Transverse colon (tissue), 4 donors: ENCODE measurements around the gene LGALS3BP.
"Not testable (repeated sequence)": the region's sequence is repeated elsewhere in the genome, so short reads cannot be mapped to it uniquely, and the experiment has no call there.

ENCODE experiments used
- EP300 ChIP-seq: sonication (generic); formaldehyde crosslinking; IDR thresholded peaks from one replicate; pipeline ENCODE4 v1.6.1; 2017; ENCODE audit warnings: antibody characterized with exemption, low read depth
- POLR2A ChIP-seq: fragments of 450-650 bp; IDR thresholded peaks from one replicate; pipeline ENCODE4 v1.6.1; 2016; ENCODE audit warnings: antibody characterized with exemption, mild to moderate bottlenecking, moderate library complexity
- POLR2AphosphoS5 ChIP-seq, 3 donors: sonication (generic); formaldehyde crosslinking; IDR thresholded peaks; one replicate each; pipeline ENCODE4 v1.6.1; 2016; ENCODE audit warnings: antibody characterized with exemption in 3 of 3
- TF ChIP-seq, protein P1 (sequence below), 5 experiments: fragments of 200-600 bp in 3 of 5; fragments of 450-650 bp in 2 of 5; sonication (generic) in 3 of 5; IDR thresholded peaks; 1 replicate in 2 of 5; 2 replicates in 3 of 5; pipeline ENCODE4 v1.5.1; 2016 to 2017; ENCODE audit warnings: antibody characterized with exemption in 5 of 5, inconsistent platforms in 3 of 5, mild to moderate bottlenecking in 2 of 5, moderate library complexity in 1 of 5

DNA sequence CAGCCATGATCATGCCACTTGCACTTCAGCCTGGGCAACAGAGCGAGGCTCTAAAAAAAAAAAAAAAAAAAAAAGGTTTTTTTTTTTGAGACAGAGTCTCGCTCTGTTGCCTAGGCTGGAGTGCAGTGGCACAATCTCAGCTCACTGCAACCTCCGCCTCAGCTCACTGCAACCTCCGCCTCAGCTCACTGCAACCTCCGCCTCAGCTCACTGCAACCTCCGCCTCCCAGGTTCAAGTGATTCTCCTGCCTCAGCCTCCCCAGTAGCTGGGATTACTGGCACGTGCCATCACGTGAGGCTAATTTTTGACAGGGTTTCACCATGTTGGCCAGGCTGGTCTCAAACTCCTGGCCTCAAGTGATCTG lies 16.8 kb downstream of the LGALS3BP start:
- TF ChIP-seq, protein P1, sequence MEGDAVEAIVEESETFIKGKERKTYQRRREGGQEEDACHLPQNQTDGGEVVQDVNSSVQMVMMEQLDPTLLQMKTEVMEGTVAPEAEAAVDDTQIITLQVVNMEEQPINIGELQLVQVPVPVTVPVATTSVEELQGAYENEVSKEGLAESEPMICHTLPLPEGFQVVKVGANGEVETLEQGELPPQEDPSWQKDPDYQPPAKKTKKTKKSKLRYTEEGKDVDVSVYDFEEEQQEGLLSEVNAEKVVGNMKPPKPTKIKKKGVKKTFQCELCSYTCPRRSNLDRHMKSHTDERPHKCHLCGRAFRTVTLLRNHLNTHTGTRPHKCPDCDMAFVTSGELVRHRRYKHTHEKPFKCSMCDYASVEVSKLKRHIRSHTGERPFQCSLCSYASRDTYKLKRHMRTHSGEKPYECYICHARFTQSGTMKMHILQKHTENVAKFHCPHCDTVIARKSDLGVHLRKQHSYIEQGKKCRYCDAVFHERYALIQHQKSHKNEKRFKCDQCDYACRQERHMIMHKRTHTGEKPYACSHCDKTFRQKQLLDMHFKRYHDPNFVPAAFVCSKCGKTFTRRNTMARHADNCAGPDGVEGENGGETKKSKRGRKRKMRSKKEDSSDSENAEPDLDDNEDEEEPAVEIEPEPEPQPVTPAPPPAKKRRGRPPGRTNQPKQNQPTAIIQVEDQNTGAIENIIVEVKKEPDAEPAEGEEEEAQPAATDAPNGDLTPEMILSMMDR (IDR thresholded peaks at IDR 0.05), result not testable (repeated sequence)
- TF ChIP-seq POLR2AphosphoS5 (IDR thresholded peaks at IDR 0.05); EP300; POLR2A: not testable (repeated sequence)
